Measurements from ENCODE around the gene UGT1A10. TPM values are rescaled to one million over a fixed set of nuclear protein-coding genes. Genes with fewer than 3 reads are reported as not detected.

The UGT1A10 gene
- total and polyA plus RNA-seq, 2 of the 13 experiments (the other 11 are each of a cell fraction or from before 2014, with no cell fraction given): not detected

GRCh38 chr2:233798335-233799086, 162.3 kb downstream of the UGT1A10 start (continued):
- TF ChIP-seq THAP9 (CRISPR knock-in tag; IDR thresholded peaks at IDR 0.05; ENCODE audit: borderline replicate concordance) (no peak), ZNF572 (CRISPR knock-in tag; IDR thresholded peaks at IDR 0.05) (no peak), U2AF2 (IDR thresholded peaks at IDR 0.05; ENCODE audit: low read depth, low read length) (no peak), SRSF1 (optimal IDR thresholded peaks at IDR 0.05; ENCODE audit: low read depth, low read length) (no peak)

GRCh38 chr2:233799087-233799665, 162.9 kb downstream of the UGT1A10 start:
- in situ Hi-C loops (cut with HindIII; ENCODE audit: extremely low pct_ligation_motif_present, low pct_unique_long_range_greater_than_20kb) (no loop called here), intact Hi-C loops (cut with micrococcal nuclease; ENCODE audit: unreplicated experiment) (no loop called here)
- BruUV-seq (replicated peaks): no TSS peak
- FAIRE-seq (no peak), DNase-seq (ENCODE audit: low spot score) (no peak), ATAC-seq (no peak)
- H3K36me3 ChIP-seq (replicated peaks in 1 of 2; ENCODE audit: control insufficient read depth in 1 of 2, insufficient read depth in 2 of 2, low read length in 2 of 2): no peaks in the 10 kb centered on the region
- H2AFZ ChIP-seq (ENCODE audit: low read length): no peak overlapping the region
- CTCF ChIA-PET (ENCODE audit: low intra/inter-chr PET ratio, low total read pairs): no interaction called here
- H3K27me3 ChIP-seq (ENCODE audit: control insufficient read depth in 1 of 2, insufficient read depth in 2 of 2, low read length in 2 of 2): peaks cover 2 to 54% of the 10 kb centered on the region in 2 experiments; a peak in 3 of 5 replicates
- H3K4me1 ChIP-seq (ENCODE audit: insufficient read depth, low read length): peaks cover 5% of the 10 kb centered on the region; the same call in 1 of the 2 replicates
- no peaks in the 10 kb centered on the region for H3K9me3 ChIP-seq (ENCODE audit: low read length)
- 31% methylated on average over 7 of the region's 7 CpGs for WGBS (ENCODE audit: low lambda C conversion rate)
- H4K20me1 ChIP-seq (ENCODE audit: insufficient read depth, low read length): no peaks in the 10 kb centered on the region
- no peaks in the 10 kb centered on the region for H3K79me2 ChIP-seq (ENCODE audit: insufficient read depth, low read length)
- POLR2A ChIA-PET: no interaction called here
- no peak overlapping the region for H3K9ac ChIP-seq (ENCODE audit: insufficient read depth, low read depth, low read length)
- no peak overlapping the region for H3K27ac ChIP-seq (ENCODE audit: extremely low read length, insufficient read depth, low read length)
- no peak overlapping the region for H3K4me3 ChIP-seq (replicated peaks in 1 of 3; ENCODE audit: insufficient read depth in 1 of 3, low read depth in 2 of 3, low read length in 3 of 3)
- no peak overlapping the region for H3K4me2 ChIP-seq (ENCODE audit: low read depth, low read length)
- TF ChIP-seq MTA1 (CRISPR knock-in tag; IDR thresholded peaks at IDR 0.05; ENCODE audit: borderline replicate concordance) (no peak), DRAP1 (CRISPR knock-in tag; IDR thresholded peaks at IDR 0.05) (no peak), ZNF432 (CRISPR knock-in tag; IDR thresholded peaks at IDR 0.05; ENCODE audit: borderline replicate concordance) (no peak), HOXD1 (CRISPR knock-in tag; IDR thresholded peaks at IDR 0.05) (no peak), ZNF414 (CRISPR knock-in tag; IDR thresholded peaks at IDR 0.05) (no peak), PRDM15 (CRISPR knock-in tag; IDR thresholded peaks at IDR 0.05) (no peak), ZNF335 (CRISPR knock-in tag; IDR thresholded peaks at IDR 0.05) (no peak), ZFP91 (CRISPR knock-in tag; IDR thresholded peaks at IDR 0.05; ENCODE audit: borderline replicate concordance) (no peak)
